BLaER1 treated with 17β-estradiol and CSF1 and Interleukin-3, amounts not matched to agents 10 nM and 100 nM (cell line): Measurements from ENCODE around the gene TMEM174.

Experiments used
- H3K27ac ChIP-seq, 11 experiments: shearing (Covaris generic); formaldehyde crosslinking; 2 replicates each; pipeline ENCODE4 v1.8.1; 2022
- H3K27me3 ChIP-seq, 11 experiments: shearing (Covaris generic); formaldehyde crosslinking; 2 replicates each; pipeline ENCODE4 v1.8.1; 2022
- H3K36me3 ChIP-seq, 11 experiments: shearing (Covaris generic); formaldehyde crosslinking; 2 replicates each; pipeline ENCODE4 v1.8.1; 2022
- H3K4me1 ChIP-seq, 10 experiments: shearing (Covaris generic); formaldehyde crosslinking; 2 replicates each; pipeline ENCODE4 v1.8.1; 2022
- H3K4me2 ChIP-seq, 11 experiments: shearing (Covaris generic); formaldehyde crosslinking; 2 replicates each; pipeline ENCODE4 v1.8.1; 2022
- H3K4me3 ChIP-seq, 10 experiments: shearing (Covaris generic); formaldehyde crosslinking; 2 replicates each; pipeline ENCODE4 v1.8.1; 2022
- H3K9ac ChIP-seq, 11 experiments: shearing (Covaris generic); formaldehyde crosslinking; 2 replicates each; pipeline ENCODE4 v1.8.1; 2022
- H3K9me3 ChIP-seq, 11 experiments: shearing (Covaris generic); formaldehyde crosslinking; replicated peaks in 1 of 11; 2 replicates each; pipeline ENCODE4 v1.8.1; 2022
- H4K20me1 ChIP-seq, 11 experiments: shearing (Covaris generic); formaldehyde crosslinking; 2 replicates each; pipeline ENCODE4 v1.8.1; 2022
- Cebpa-rat ChIP-seq, 11 experiments: shearing (Covaris generic); IDR thresholded peaks; 2 replicates each; pipeline ENCODE4 v1.8.1; 2022

TMEM174 gene

GRCh38 chr5:73172951-73173350, at the start of gene TMEM174:
Gene TMEM174 (plus strand): TSS chr5:73173193. CDS start chr5:73173244, 51 bp downstream.
- peak within 1 kb of the TSS in 10 of 11 experiments; percentile 7 to 63 (median 53); a peak in 17 of 22 replicates for H3K4me2 ChIP-seq

GRCh38 chr5:73125289-73125688, 47.7 kb upstream of the TMEM174 start:
- Histone ChIP-seq H3K4me3 (no peak overlapping the region), H3K27ac (peak overlapping the region in 2 of 11 experiments; percentile 16 to 80; a peak in 1 of 22 replicates), H3K36me3 (no peaks in the 10 kb centered on the region; a peak in 1 of 22 replicates), H3K4me1 (peaks cover 17 to 77% (median 30%) of the 10 kb centered on the region in 10 experiments), H3K27me3 (no peaks in the 10 kb centered on the region), H3K9me3 (peaks cover 0 to 16% (median 7%) of the 10 kb centered on the region in 11 experiments; a peak in 19 of 22 replicates), H3K4me2 (peak overlapping the region in 3 of 11 experiments; percentile 77 to 91 (median 88); a peak in 6 of 22 replicates), H4K20me1 (no peaks in the 10 kb centered on the region), H3K9ac (no peak overlapping the region)
- TF ChIP-seq Cebpa-rat (IDR thresholded peaks at IDR 0.05) = no peak

More at GRCh38 chr5:73172951-73173350, at the start of gene TMEM174:
- Histone ChIP-seq H3K27me3 (peaks cover 0 to 98% (median 9%) of the 10 kb centered on the region in 11 experiments; a peak in 12 of 22 replicates), H3K4me3 (no peak within 1 kb of the TSS), H3K36me3 (no peaks in the 10 kb centered on the region), H3K27ac (no peak within 1 kb of the TSS), H3K9me3 (peaks cover 0 to 25% (median 14%) of the 10 kb centered on the region in 11 experiments; a peak in 19 of 22 replicates), H3K9ac (no peak within 1 kb of the TSS), H4K20me1 (0 out of 22 replicates have a peak, but pooled peaks cover 0 to 9% (median 0%) of the 10 kb centered on the region in 11 experiments), H3K4me1 (peaks cover 0 to 10% (median 8%) of the 10 kb centered on the region in 10 experiments; a peak in 14 of 20 replicates)
- no peak for TF ChIP-seq Cebpa-rat (IDR thresholded peaks at IDR 0.05)

- peak overlapping the region in 2 of 11 experiments; percentile 32 to 43; a peak in 2 of 22 replicates for H3K27ac ChIP-seq
- H3K27me3 ChIP-seq = peaks cover 0 to 4% (median 0%) of the 10 kb centered on the region in 11 experiments; a peak in 1 of 22 replicates
- peak overlapping the region in 4 of 11 experiments; percentile 13 to 91 (median 82); a peak in 7 of 22 replicates for H3K4me2 ChIP-seq
- no peaks in the 10 kb centered on the region; a peak in 1 of 22 replicates for H3K36me3 ChIP-seq
- H3K9me3 ChIP-seq = peaks cover 0 to 10% (median 0%) of the 10 kb centered on the region in 11 experiments; a peak in 2 of 22 replicates
- no peaks in the 10 kb centered on the region for H4K20me1 ChIP-seq
- H3K4me3 ChIP-seq = no peak overlapping the region
- H3K4me1 ChIP-seq = peaks cover 17 to 66% (median 30%) of the 10 kb centered on the region in 10 experiments
- TF ChIP-seq Cebpa-rat (IDR thresholded peaks at IDR 0.05) = no peak
- peak overlapping the region in 1 of 11 experiments; percentile 2; a peak in 1 of 22 replicates for H3K9ac ChIP-seq
Measured at GRCh38 chr5:73126381-73126780, 46.6 kb upstream of the TMEM174 start.

- peaks cover 17 to 61% (median 25%) of the 10 kb centered on the region in 10 experiments for H3K4me1 ChIP-seq
- no peaks in the 10 kb centered on the region; a peak in 1 of 22 replicates for H3K36me3 ChIP-seq
- TF ChIP-seq Cebpa-rat (IDR thresholded peaks at IDR 0.05) = no peak
- H3K27ac ChIP-seq = peak overlapping the region in 2 of 11 experiments; percentile 32 to 43; a peak in 3 of 22 replicates
- peak overlapping the region in 1 of 11 experiments; percentile 2; a peak in 1 of 22 replicates for H3K9ac ChIP-seq
- H3K9me3 ChIP-seq = peaks cover 0 to 10% (median 0%) of the 10 kb centered on the region in 11 experiments; a peak in 2 of 22 replicates
- peak overlapping the region in 3 of 11 experiments; percentile 77 to 91 (median 88); a peak in 6 of 22 replicates for H3K4me2 ChIP-seq
- no peaks in the 10 kb centered on the region for H4K20me1 ChIP-seq
- no peak overlapping the region for H3K4me3 ChIP-seq
- peaks cover 0 to 4% (median 0%) of the 10 kb centered on the region in 11 experiments; a peak in 2 of 22 replicates for H3K27me3 ChIP-seq
Measured at GRCh38 chr5:73126957-73127356, 46.0 kb upstream of the TMEM174 start.

- TF ChIP-seq Cebpa-rat (IDR thresholded peaks at IDR 0.05) = no peak
- Histone ChIP-seq H3K27me3 (peaks cover 0 to 8% (median 0%) of the 10 kb centered on the region in 11 experiments; a peak in 2 of 22 replicates), H4K20me1 (no peaks in the 10 kb centered on the region), H3K9me3 (peaks cover 0 to 10% (median 0%) of the 10 kb centered on the region in 11 experiments; a peak in 2 of 22 replicates), H3K27ac (no peak overlapping the region), H3K4me1 (peaks cover 0 to 39% (median 3%) of the 10 kb centered on the region in 10 experiments; a peak in 9 of 20 replicates), H3K36me3 (no peaks in the 10 kb centered on the region; a peak in 1 of 22 replicates), H3K9ac (no peak overlapping the region), H3K4me3 (no peak overlapping the region), H3K4me2 (no peak overlapping the region)
Measured at GRCh38 chr5:73129143-73129542, 43.9 kb upstream of the TMEM174 start.

GRCh38 chr5:73130811-73131210, 42.2 kb upstream of the TMEM174 start:
- H3K4me1 ChIP-seq = peaks cover 0 to 22% (median 0%) of the 10 kb centered on the region in 10 experiments; a peak in 8 of 20 replicates
- H3K4me2 ChIP-seq = no peak overlapping the region
- peaks cover 0 to 8% (median 0%) of the 10 kb centered on the region in 11 experiments; a peak in 2 of 22 replicates for H3K27me3 ChIP-seq
- H3K4me3 ChIP-seq = no peak overlapping the region
- H3K27ac ChIP-seq = no peak overlapping the region
- H3K9me3 ChIP-seq = peaks cover 0 to 10% (median 0%) of the 10 kb centered on the region in 11 experiments; a peak in 2 of 22 replicates
- TF ChIP-seq Cebpa-rat (IDR thresholded peaks at IDR 0.05) = no peak
- no peaks in the 10 kb centered on the region; a peak in 1 of 22 replicates for H3K36me3 ChIP-seq
- peaks cover 0 to 1% (median 0%) of the 10 kb centered on the region in 11 experiments; a peak in 1 of 22 replicates for H4K20me1 ChIP-seq
- no peak overlapping the region for H3K9ac ChIP-seq

GRCh38 chr5:73131711-73132425, 41.1 kb upstream of the TMEM174 start:
- Histone ChIP-seq H3K27ac (no peak overlapping the region), H3K27me3 (peaks cover 0 to 10% (median 0%) of the 10 kb centered on the region in 11 experiments; a peak in 3 of 22 replicates), H3K4me1 (peaks cover 0 to 12% (median 0%) of the 10 kb centered on the region in 10 experiments; a peak in 6 of 20 replicates), H4K20me1 (peaks cover 0 to 6% (median 0%) of the 10 kb centered on the region in 11 experiments; a peak in 1 of 22 replicates), H3K4me2 (no peak overlapping the region), H3K9ac (no peak overlapping the region), H3K9me3 (peaks cover 0 to 10% (median 0%) of the 10 kb centered on the region in 11 experiments; a peak in 2 of 22 replicates), H3K4me3 (no peak overlapping the region), H3K36me3 (no peaks in the 10 kb centered on the region; a peak in 1 of 22 replicates)
- no peak for TF ChIP-seq Cebpa-rat (IDR thresholded peaks at IDR 0.05)

GRCh38 chr5:73132759-73133158, 40.2 kb upstream of the TMEM174 start:
- H3K9me3 ChIP-seq = peaks cover 0 to 10% (median 0%) of the 10 kb centered on the region in 11 experiments; a peak in 2 of 22 replicates
- no peak overlapping the region for H3K9ac ChIP-seq
- H4K20me1 ChIP-seq = peaks cover 0 to 13% (median 0%) of the 10 kb centered on the region in 11 experiments; a peak in 1 of 22 replicates
- peaks cover 0 to 18% (median 0%) of the 10 kb centered on the region in 11 experiments; a peak in 3 of 22 replicates for H3K27me3 ChIP-seq
- H3K4me3 ChIP-seq = no peak overlapping the region
- no peak for TF ChIP-seq Cebpa-rat (IDR thresholded peaks at IDR 0.05)
- no peaks in the 10 kb centered on the region; a peak in 1 of 22 replicates for H3K36me3 ChIP-seq
- peaks cover 0 to 4% (median 0%) of the 10 kb centered on the region in 10 experiments; a peak in 3 of 20 replicates for H3K4me1 ChIP-seq
- no peak overlapping the region for H3K27ac ChIP-seq
- H3K4me2 ChIP-seq = no peak overlapping the region
